DOHH2 (cell line): Measurements from ENCODE around the gene HDAC8.

ENCODE experiments used
- H3F3A ChIP-seq: fragments of 200-600 bp; sonication (generic), shearing (Covaris generic); 2 replicates; pipeline ENCODE4 v1.6.0; 2016; ENCODE audit warnings: antibody characterized with exemption, mild to moderate bottlenecking; ENCODE audit not compliant: control insufficient read depth, insufficient read depth
- H3K27ac ChIP-seq: fragments of 200-600 bp; sonication (generic); 2 replicates; pipeline ENCODE4 v1.5.1; 2014; ENCODE audit warnings: low read depth, mild to moderate bottlenecking, low read length, moderate library complexity
- H3K27me3 ChIP-seq: fragments of 200-600 bp; sonication (generic); 2 replicates; pipeline ENCODE4 v1.6.1; 2014; ENCODE audit warnings: mild to moderate bottlenecking, low read length, mixed read lengths; ENCODE audit not compliant: control insufficient read depth
- H3K36me3 ChIP-seq: fragments of 200-600 bp; sonication (generic); 2 replicates; pipeline ENCODE4 v1.6.1; 2014; ENCODE audit warnings: mild to moderate bottlenecking, low read length, moderate library complexity, mixed read lengths; ENCODE audit not compliant: control insufficient read depth
- H3K4me1 ChIP-seq: fragments of 200-600 bp; sonication (generic); 2 replicates; pipeline ENCODE4 v1.6.1; 2014; ENCODE audit warnings: mild to moderate bottlenecking, low read length, mixed read lengths; ENCODE audit not compliant: control insufficient read depth
- H3K4me2 ChIP-seq: fragments of 200-600 bp; sonication (generic); 2 replicates; pipeline ENCODE4 v1.6.0; 2014; ENCODE audit warnings: mild to moderate bottlenecking, low read length, moderate library complexity
- H3K4me3 ChIP-seq: fragments of 200-600 bp; sonication (generic); 2 replicates; pipeline ENCODE4 v1.5.1; 2014; ENCODE audit warnings: mild to moderate bottlenecking, low read length, mixed read lengths
- H3K79me2 ChIP-seq: fragments of 200-600 bp; sonication (generic); 2 replicates; pipeline ENCODE4 v1.6.1; 2014; ENCODE audit warnings: mild to moderate bottlenecking, low read length, mixed read lengths; ENCODE audit not compliant: control insufficient read depth
- H3K9me2 ChIP-seq: fragments of 200-600 bp; sonication (generic); replicated peaks from 2 replicates; pipeline ENCODE4 v1.6.1; 2014; ENCODE audit warnings: mild to moderate bottlenecking, low read length, mixed read lengths; ENCODE audit not compliant: control insufficient read depth
- H3K9me3 ChIP-seq: fragments of 200-600 bp; sonication (generic); 2 replicates; pipeline ENCODE4 v1.6.1; 2014; ENCODE audit warnings: antibody characterized with exemption, low read length, mixed read lengths; ENCODE audit not compliant: control insufficient read depth, insufficient read depth
- H4K20me1 ChIP-seq: fragments of 200-600 bp; sonication (generic); 2 replicates; pipeline ENCODE4 v1.6.0; 2014; ENCODE audit warnings: low read depth, mild to moderate bottlenecking, antibody characterized with exemption, low read length, moderate library complexity; ENCODE audit not compliant: control insufficient read depth, insufficient read depth
- CTCF ChIP-seq: fragments of 200-600 bp; sonication (generic); IDR thresholded peaks from one replicate; pipeline ENCODE4 v1.5.1; 2014; ENCODE audit warnings: antibody characterized with exemption, mild to moderate bottlenecking, low read depth, low read length; ENCODE audit not compliant: poor library complexity, severe bottlenecking
- EZH2phosphoT487 ChIP-seq: fragments of 200-600 bp; sonication (generic); IDR thresholded peaks from 2 replicates; pipeline ENCODE4 v1.6.1; 2017; ENCODE audit warnings: borderline replicate concordance, mild to moderate bottlenecking, antibody characterized with exemption, low read length, moderate library complexity, mixed read lengths

Gene HDAC8

GRCh38 chrX:72366701-72367454 lies 205.8 kb downstream of the HDAC8 start:
- Histone ChIP-seq H3F3A (no peaks in the 10 kb centered on the region), H3K27me3 (no peaks in the 10 kb centered on the region)

GRCh38 chrX:72366178-72366577 lies 206.5 kb downstream of the HDAC8 start:
- H3K9me3 ChIP-seq, result no peaks in the 10 kb centered on the region
- H3F3A ChIP-seq, result no peaks in the 10 kb centered on the region
- H3K4me1 ChIP-seq, result no peaks in the 10 kb centered on the region
- no peaks in the 10 kb centered on the region for H3K9me2 ChIP-seq
- H3K27me3 ChIP-seq, result no peaks in the 10 kb centered on the region
- H3K4me3 ChIP-seq, result no peak overlapping the region
- no peaks in the 10 kb centered on the region for H4K20me1 ChIP-seq
- H3K27ac ChIP-seq, result no peak overlapping the region
- H3K36me3 ChIP-seq, result no peaks in the 10 kb centered on the region
- no peaks in the 10 kb centered on the region for H3K79me2 ChIP-seq
- no peak for TF ChIP-seq EZH2phosphoT487
- TF ChIP-seq CTCF, result no peak
- no peak overlapping the region for H3K4me2 ChIP-seq

More at GRCh38 chrX:72366701-72367454, 205.8 kb downstream of the HDAC8 start:
- no peaks in the 10 kb centered on the region for H3K36me3 ChIP-seq
- no peak overlapping the region for H3K4me2 ChIP-seq
- no peaks in the 10 kb centered on the region for H3K4me1 ChIP-seq
- H3K9me2 ChIP-seq, result no peaks in the 10 kb centered on the region
- no peak overlapping the region for H3K4me3 ChIP-seq
- TF ChIP-seq CTCF, result no peak
- no peak overlapping the region for H3K27ac ChIP-seq
- no peaks in the 10 kb centered on the region for H3K9me3 ChIP-seq
- no peaks in the 10 kb centered on the region for H3K79me2 ChIP-seq
- no peaks in the 10 kb centered on the region for H4K20me1 ChIP-seq

DNA sequence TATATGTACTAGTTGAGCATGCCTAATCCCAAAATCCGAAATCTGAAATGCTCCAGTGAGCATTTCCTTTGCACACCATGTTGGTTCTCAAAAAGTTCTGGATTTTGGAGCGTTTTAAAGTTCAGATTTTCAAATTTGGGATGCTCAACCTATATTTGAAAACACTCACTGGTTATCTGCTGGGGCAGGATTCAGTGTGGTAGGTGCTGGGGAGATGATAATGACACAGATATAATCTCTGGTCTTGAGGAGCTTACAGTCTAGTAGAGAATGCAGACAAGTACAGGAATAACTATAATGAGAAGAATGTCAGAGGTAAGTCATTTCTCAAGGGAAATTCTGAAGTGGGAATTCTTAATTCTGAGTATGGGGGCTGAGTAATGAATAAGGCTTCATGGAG lies 207.5 kb downstream of the HDAC8 start:
- no peak overlapping the region for H3K4me3 ChIP-seq
- H3K4me2 ChIP-seq, result no peak overlapping the region
- no peaks in the 10 kb centered on the region for H3K27me3 ChIP-seq
- H4K20me1 ChIP-seq, result no peaks in the 10 kb centered on the region
- TF ChIP-seq CTCF, result no peak
- no peak for TF ChIP-seq EZH2phosphoT487
- H3K9me3 ChIP-seq, result no peaks in the 10 kb centered on the region
- H3K9me2 ChIP-seq, result no peaks in the 10 kb centered on the region
- H3K79me2 ChIP-seq, result no peaks in the 10 kb centered on the region
- H3F3A ChIP-seq, result no peaks in the 10 kb centered on the region
- no peaks in the 10 kb centered on the region for H3K4me1 ChIP-seq
- H3K36me3 ChIP-seq, result no peaks in the 10 kb centered on the region
- H3K27ac ChIP-seq, result no peak overlapping the region
